NCI-H1092 treated with DMSO at 0.1 percent for 48 hours (cell line): Measurements from ENCODE around the gene PROSER2.

Source experiments
- DNase-seq: peaks from one replicate; lab custom pipeline; 2025; lab: John Stamatoyannopoulos, UW

PROSER2 gene

DNA sequence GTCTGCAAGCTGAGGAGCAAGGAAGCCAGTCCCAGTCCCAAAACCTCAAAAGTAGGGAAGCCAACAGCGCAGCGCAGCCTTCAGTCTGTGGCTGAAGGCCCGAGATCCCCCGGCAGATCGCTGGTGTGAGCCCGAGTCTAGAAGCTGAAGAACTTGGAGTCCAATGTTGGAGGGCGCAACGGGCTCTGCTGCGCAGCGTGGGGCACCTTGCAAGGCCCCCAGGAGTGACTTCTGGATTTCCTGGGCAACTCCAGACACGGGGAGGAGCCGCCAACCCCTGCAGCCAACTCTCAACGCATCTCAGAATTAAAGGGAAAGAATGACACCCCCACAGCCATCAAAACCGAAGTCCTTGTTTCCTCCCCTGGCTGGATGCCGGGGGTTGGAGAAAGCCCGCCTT lies 18.8 kb upstream of the PROSER2 start:
- DNase-seq: no peak

DNA sequence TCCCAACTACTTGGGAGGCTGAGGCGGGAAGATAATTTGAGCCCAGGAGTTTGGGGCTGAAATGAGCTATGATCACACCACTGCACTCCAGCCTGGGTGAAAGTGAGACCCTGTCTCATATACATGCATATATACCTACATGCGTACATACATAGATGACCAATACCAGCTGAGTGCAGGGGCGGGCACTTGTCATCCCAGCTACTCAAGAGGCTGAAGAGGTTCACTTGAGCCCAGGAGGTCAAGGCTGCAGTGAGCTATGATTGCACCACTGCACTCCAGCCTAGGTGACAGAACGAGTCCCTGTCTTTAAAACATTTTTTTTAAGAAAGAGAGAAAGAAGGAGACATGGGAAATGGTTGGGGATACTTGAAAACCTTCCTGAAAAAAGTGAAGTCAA lies 17.4 kb upstream of the PROSER2 start:
- no peak for DNase-seq

- DNase-seq: no peak
Measured at GRCh38 chr10:11806706-11807105, 16.4 kb upstream of the PROSER2 start.

- DNase-seq: no peak
Measured at GRCh38 chr10:11808808-11809207, 14.3 kb upstream of the PROSER2 start.

DNA sequence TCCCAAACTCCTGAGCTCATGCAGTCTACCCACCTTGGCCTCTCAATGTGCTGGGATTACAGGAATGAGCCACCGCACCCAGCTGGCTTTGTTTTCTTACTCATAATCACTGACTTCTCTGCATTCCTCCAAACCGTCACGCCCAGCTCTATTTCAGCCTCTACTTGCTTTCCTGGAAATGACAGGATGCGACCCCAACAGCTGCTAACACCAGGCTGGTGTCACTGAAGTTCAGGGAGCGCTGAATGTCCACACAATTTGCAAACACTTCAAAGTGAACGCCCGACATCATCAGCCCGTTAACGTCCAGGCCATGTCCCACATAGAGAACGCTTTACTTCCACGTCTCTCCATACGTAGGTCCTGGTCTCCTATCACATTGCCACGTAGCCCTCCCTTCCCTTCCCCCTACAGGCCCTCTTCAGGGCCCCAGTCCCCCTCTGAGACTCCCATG lies 12.8 kb upstream of the PROSER2 start:
- no peak for DNase-seq

DNA sequence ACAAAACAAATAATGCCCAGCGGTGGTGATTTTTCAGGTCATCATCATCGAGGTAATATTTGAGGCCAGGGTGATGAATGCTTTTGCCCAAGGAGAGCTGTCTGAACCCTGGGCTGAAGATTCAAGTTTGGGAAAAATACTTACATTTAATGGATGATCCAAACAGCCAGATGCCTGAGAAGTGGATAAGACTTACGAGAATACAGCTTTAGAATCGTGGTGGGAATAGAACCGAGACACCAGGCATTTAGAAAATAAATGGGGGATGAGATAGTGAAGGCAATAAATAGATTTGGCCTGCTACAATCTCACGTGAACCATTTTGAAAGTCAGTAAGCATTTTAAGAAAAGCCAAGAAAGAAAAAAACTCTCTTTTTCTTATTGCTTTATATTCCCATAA lies 12.2 kb upstream of the PROSER2 start:
- DNase-seq: no peak

GRCh38 chr10:11813177-11813576 lies 10.0 kb upstream of the PROSER2 start:
- DNase-seq: no peak

DNA sequence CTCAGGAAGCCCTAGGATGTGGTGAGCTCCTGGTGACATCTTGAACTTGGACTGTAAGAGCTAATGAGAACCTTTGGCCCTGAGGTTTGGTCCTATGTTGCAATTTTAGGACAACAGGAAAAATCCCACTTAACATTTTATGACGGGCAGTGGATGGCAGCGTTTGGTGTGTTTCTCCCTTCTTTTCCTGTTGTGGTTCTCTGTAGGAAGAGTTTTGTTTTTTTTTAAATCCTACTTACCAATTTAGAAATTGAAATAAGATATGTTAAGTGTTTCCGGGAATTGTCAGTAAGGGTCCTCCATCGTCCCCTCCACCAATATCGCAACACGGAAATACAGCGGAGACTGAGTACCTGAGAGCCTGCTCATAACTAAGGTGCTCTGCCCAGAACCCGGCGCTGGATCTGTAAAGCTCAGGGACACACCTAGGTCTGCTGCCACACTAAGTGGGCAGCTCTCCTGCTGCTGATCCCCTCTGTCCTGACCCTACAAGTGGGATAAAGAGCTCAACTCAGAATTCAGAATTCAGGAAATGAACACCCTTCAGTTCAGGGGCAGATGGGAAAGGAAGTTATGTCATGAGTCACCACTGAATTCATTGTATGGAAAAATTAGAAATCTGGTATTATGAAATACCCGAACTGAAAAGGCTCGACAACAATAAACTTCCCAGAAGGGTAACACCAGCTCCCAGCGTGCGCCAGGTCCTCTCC lies 9.1 kb upstream of the PROSER2 start:
- no peak for DNase-seq

DNA sequence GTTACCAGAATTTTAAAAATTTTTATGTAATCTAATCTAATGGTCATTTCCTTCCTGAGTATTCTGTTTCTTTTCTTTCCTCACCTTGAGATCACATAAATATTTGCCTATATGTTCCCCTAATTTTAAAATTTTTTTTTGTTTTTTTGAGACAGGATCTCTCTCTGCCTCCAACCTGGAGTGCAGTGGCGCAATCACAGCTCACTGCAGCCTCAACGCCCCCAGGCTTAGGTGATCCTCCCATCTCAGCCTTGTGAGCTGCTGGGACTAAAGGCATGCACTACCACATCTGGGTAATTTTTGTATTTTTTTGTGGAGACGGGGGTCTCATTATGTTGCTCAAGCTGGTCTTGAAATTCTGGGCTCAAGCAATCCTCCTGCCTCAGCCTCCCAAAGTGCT lies 4.1 kb upstream of the PROSER2 start:
- no peak for DNase-seq

DNA sequence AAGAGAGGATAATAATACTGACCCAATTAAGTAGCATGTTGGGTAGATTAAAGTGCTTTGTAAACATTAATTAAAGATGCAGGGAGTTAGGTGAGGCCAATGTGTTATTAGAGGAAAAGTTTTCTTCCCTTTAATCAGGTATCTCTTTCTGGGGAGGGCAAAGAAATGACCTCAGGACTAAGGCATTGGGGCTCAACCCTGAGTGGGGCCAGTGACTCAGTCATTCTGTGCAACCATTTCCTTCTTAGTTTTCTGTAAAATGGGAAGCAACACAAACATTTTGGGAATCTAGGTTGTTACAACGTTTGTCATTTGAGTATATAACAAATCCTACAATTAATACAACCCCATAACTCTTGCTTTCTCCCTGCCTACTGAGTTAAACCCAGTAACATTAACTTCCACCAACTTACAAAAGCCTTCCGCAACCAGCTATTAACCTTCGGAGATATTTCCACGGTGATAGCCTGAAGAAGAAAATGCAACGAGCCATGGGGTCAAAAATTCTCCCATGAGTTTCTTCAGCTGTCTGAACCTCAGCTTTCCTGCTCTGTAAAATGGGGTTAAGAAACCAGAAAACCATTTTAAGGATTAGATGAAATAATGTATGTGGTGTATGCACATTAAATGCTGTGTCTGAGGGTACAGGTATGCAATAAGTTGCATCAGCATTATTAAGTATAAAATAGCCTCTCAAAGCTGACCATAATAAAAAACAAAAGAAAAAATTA lies 965 bp upstream of the PROSER2 start:
- DNase-seq: no peak

GRCh38 chr10:11822809-11823121 lies 391 bp upstream of the PROSER2 start:
- no peak for DNase-seq

DNA sequence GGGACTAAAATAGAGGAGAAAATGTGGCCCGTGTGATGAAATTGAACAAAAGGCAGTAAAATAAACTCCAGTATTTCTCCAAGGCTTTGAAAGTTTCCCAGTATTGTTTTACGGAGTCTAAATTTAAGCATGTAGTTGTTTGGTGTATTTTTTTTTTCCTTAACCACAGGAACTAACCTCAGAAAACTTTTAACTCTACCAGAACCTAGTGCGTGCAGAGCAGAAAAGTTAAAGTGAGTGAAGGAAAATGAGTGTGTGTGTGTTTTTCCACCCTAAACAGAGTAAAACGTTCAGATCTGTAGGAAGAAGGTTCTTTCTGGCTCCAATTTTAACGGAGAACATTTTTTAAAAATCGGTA lies 812 bp downstream of the PROSER2 start:
- DNase-seq: no peak

GRCh38 chr10:11824376-11824775 lies 1.2 kb downstream of the PROSER2 start:
- DNase-seq: no peak

DNA sequence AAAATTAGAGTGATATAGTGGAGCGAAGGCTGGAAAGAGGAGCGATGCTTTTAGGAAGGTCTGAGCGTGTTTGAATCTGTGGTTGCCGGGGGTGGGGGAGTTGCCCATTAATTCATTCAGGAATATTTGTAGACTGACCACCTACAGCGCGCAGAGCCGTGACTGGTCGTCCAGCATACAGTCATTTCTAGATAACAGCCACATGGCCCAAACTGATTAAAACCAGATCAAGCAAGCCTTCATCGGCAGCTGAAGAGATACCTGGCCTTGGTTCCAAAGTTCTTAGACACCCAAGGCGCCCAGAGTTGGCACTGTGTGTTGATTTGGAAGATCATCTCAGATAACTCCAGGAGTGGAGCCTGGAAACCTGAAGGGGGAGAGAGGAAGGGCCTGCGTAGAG lies 1.7 kb downstream of the PROSER2 start:
- no peak for DNase-seq

DNA sequence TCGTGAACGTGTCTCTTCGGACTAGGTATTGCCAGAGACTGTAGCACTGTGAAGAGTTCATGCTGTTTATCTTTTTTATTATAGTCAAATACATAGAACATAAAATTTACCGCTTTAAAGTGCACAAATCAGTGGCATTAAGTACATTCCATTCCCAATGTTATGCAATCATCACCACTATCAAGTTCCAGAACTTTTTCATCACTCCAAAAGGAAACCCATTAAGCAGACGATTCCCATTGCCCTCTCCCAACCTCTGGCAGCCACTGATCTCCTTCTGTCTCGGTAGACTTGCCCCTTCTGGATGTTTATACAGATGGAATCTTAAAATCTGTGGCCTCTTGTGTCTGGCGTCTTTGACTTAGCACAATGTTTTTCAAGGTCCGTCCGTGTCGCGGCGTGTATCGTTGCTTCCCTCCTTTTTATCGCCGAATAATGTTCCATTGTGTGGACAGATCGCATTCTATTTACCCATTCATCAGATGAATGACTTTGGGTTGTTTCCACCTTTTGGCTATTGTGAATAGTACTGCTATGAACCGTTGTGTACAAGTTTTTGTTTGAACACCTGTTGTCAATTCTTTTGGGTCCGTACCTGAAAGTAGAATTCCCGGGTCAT lies 2.7 kb downstream of the PROSER2 start:
- no peak for DNase-seq

DNA sequence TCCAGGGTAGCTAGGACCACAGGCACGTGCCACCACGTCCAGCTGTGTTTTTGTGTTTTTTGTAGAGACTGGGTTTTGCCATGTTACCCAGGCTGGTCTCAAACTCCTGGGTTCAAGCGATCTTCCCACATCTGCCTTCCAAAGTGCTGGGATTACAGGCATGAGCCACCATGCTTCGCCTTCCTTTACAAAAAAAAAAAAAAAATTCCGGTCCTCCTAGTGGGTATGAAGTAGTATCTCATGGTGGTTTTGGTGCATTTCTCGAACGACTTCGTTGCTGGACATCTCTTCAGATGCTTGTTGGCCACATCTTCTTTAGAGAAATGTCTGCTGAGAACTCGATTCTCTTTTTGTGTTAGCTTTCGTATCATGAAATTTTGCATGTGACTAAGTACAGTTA lies 3.9 kb downstream of the PROSER2 start:
- no peak for DNase-seq

DNA sequence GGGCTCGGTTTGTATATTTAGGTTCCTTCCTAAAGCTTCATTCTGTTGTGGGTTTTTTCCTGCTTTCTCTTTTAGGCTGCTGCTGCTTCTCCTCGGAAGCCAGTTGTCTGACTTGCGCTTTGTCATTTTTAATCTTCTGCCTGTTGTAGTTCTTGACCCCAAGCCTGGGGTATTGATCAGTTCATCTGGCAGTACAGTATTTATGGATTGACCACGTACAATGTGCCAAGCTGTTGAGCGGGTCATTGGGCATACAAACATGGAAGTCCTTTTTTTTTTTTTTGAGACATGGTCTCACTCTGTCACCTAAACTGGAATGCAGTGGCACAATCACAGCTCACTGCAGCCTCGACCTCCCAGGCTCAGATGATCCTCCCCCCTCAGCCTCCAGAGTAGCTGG lies 4.3 kb downstream of the PROSER2 start:
- no peak for DNase-seq

DNA sequence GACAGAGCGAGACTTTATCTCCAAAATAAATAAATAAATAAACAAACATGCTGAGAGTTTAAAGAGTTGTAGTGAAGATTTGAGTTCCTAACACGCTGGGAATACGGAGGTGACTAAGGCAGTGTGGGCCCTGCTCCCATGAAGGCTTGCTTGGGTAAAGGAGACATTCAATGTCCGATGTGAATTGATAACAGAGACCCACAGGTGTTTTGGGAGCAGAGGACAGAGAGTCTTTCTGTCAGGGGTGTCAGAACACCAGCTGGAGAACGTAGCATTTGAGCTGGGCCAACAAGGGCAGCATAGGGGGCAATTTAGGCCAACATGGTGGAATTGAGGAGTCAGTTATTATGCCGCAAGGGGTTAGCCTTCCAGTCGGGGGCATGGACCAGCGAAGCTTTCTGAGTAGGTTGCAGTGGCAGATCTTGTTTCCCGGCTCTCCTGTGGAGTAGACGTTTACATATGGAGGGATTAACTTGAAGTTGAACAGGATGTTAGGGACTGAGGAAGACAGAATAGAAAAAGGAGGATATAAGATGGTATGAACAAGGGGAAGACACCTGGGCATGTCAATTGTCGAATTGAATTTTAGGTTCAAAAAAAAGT lies 5.6 kb downstream of the PROSER2 start:
- no peak for DNase-seq

- no peak for DNase-seq
Measured at GRCh38 chr10:11830836-11831519, 7.8 kb downstream of the PROSER2 start.

- DNase-seq: no peak
Measured at GRCh38 chr10:11831520-11831951, 8.4 kb downstream of the PROSER2 start.

DNA sequence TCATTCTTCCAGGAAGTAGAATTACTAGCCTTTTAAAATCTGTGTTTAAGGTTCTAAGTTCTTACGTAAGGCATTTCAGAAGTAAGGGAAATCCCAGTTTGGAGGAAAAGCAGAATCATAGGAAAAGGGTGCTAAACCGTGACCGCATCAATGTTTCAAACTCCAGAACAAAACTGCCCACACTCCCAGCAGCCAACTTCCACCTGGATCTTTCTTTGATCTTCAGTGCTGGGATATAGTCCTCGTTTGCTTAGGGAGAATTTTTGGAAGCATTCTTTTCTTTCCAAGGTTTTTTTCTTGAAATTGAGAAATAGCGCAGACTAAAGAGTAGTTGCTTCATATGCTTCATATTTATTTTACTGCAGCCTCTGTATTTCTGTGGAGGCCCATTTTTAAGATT lies 8.9 kb downstream of the PROSER2 start:
- no peak for DNase-seq

- no peak for DNase-seq
Measured at GRCh38 chr10:11835061-11835460, 11.9 kb downstream of the PROSER2 start.

DNA sequence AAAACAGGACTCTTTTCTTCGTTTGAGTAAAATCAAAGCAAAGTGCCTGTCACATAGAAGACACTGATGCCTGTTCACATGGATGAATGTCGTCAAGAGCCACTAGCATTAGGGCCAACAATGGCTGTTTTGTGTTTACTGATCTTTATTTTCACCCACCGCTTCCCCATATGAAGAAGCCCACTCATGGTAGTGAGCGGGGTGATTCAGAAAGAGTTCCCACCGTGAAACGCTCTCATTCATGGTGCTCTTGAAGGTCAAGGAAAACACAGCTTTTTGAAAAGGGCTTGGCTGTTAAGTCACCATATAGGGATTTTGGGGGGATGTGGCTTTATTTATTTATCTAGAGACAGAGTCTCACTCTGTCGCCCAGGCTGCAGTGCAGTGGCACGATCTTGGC lies 12.5 kb downstream of the PROSER2 start:
- no peak for DNase-seq
